Right lobe of liver (tissue), 4 donors: ENCODE results near the gene LGI1.

Source experiments
- POLR2A ChIP-seq: fragments of 450-650 bp; IDR thresholded peaks from one replicate; pipeline ENCODE4 v1.6.1; 2017; ENCODE audit warnings: antibody characterized with exemption, mild to moderate bottlenecking
- TF ChIP-seq, protein P1 (sequence below), 4 donors: fragments of 200-600 bp in 3 of 4; fragments of 450-650 bp in 1 of 4; IDR thresholded peaks; one replicate each; pipeline versions ENCODE4 v1.5.1 to v1.8.0; 2016 to 2022; ENCODE audit warnings: antibody characterized with exemption in 4 of 4, mild to moderate bottlenecking in 2 of 4
- donor health status: DM: no; HTN: no; CAD: no.
- donor health status: DM: no; HTN: no; CAD: no.
- donor health status: DM: no; HTN: yes; CAD: no.

DNA sequence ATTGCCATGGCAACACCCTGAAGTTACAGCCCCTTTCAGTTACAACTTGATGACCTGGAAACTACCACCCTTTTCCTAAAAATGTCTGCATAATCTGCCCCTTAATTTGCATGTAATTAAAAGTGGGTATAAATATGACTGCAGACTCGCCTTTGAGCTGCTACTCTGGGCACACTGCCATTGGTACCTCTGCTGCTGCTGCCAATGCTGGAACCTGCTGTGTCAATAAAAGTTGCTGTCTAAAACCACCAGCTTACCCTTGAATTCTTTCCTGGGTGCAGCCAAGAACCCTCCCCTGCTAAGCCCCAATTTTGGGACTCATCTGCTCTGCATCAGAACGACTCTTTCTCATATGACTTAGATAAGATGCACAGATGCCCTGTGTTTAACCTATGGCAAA, 45.1 kb upstream of the LGI1 start:
- TF ChIP-seq, protein P1, sequence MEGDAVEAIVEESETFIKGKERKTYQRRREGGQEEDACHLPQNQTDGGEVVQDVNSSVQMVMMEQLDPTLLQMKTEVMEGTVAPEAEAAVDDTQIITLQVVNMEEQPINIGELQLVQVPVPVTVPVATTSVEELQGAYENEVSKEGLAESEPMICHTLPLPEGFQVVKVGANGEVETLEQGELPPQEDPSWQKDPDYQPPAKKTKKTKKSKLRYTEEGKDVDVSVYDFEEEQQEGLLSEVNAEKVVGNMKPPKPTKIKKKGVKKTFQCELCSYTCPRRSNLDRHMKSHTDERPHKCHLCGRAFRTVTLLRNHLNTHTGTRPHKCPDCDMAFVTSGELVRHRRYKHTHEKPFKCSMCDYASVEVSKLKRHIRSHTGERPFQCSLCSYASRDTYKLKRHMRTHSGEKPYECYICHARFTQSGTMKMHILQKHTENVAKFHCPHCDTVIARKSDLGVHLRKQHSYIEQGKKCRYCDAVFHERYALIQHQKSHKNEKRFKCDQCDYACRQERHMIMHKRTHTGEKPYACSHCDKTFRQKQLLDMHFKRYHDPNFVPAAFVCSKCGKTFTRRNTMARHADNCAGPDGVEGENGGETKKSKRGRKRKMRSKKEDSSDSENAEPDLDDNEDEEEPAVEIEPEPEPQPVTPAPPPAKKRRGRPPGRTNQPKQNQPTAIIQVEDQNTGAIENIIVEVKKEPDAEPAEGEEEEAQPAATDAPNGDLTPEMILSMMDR (IDR thresholded peaks at IDR 0.05) = no peak
- TF ChIP-seq POLR2A = no peak
